ENCODE data around the gene KIAA1217. TPM values are rescaled to one million over a fixed set of nuclear protein-coding genes. Genes with fewer than 3 reads are reported as not detected.

The KIAA1217 gene
- total and polyA plus RNA-seq, 2 of the 4 experiments (the other 2 are of a cell fraction) = 3.4 to 4.4 TPM

- 30% methylated on average over 4 of the region's 14 CpGs; no CpG with 5 or more reads in 1 of the 2 experiments for WGBS, 2 experiments (ENCODE audit: extremely low coverage in 2 of 2, insufficient read length in 1 of 2)
- H3K56ac ChIP-seq (ENCODE audit: extremely low read depth, insufficient read depth, low read length) = peak overlapping the region; percentile 41; the same call in 1 of the 2 replicates
- H3K18ac ChIP-seq (ENCODE audit: low read depth, low read length) = peak overlapping the region; percentile 92
- no peak overlapping the region for H3K4me3 ChIP-seq (ENCODE audit: insufficient read depth, low read depth, low read length)
- peaks cover 0 to 7% of the 10 kb centered on the region in 2 experiments; a peak in 1 of 4 replicates for H3K79me1 ChIP-seq (ENCODE audit: low read depth in 1 of 2, low read length in 2 of 2)
- H2AFZ ChIP-seq (replicated peaks; ENCODE audit: low read length, poor library complexity) = peak overlapping the region; percentile 86
- H3K4ac ChIP-seq (ENCODE audit: low read depth, low read length) = peak overlapping the region; percentile 96
- in situ Hi-C loops (cut with MboI; ENCODE audit: low sequenced_read_pairs) = no loop called here
- intact Hi-C loops (cut with micrococcal nuclease) = loop anchor here (2.0 to 5.0 kb wide), 2 partner anchors 16 to 37 kb away; no protein-coding TSS in a partner anchor
- H2AK9ac ChIP-seq (replicated peaks; ENCODE audit: low read depth, low read length, poor library complexity) = peak overlapping the region; percentile 84
- ChIA-PET CTCF (interaction anchor here (0.7 kb wide), 1 partner anchor 48 kb away, joined by 3 read pairs; no protein-coding TSS in a partner anchor), POLR2A (ENCODE audit: unreplicated experiment) (no interaction called here)
- peak overlapping the region; percentile 82 for H3K14ac ChIP-seq (replicated peaks; ENCODE audit: low read depth, low read length)
- no peaks in the 10 kb centered on the region for H4K20me1 ChIP-seq (ENCODE audit: insufficient read depth, low read length)
- DNase-seq (peak; percentile 91), ATAC-seq (ENCODE audit: low read depth) (peak; percentile 53)
- peak overlapping the region; percentile 2 for H3K4me2 ChIP-seq (ENCODE audit: low read depth, low read length)
- BruUV-seq (replicated peaks) = no TSS peak
- peaks cover 23% of the 10 kb centered on the region for H3K4me1 ChIP-seq (ENCODE audit: control insufficient read depth, insufficient read depth, low read length)
- H4K5ac ChIP-seq (ENCODE audit: low read depth, low read length) = peak overlapping the region; percentile 88
- peak overlapping the region; percentile 97 for H2AK5ac ChIP-seq (ENCODE audit: low read depth, low read length)
- dilution Hi-C loops (cut with HindIII; ENCODE audit: low sequenced_read_pairs, unreplicated experiment) = no loop called here
- no peaks in the 10 kb centered on the region for H3K9me3 ChIP-seq (ENCODE audit: control insufficient read depth, insufficient read depth, low read length)
- H3K27ac ChIP-seq (ENCODE audit: insufficient read depth, low read length) = peak overlapping the region; percentile 95
- no peaks in the 10 kb centered on the region for H3K36me3 ChIP-seq (ENCODE audit: control insufficient read depth, insufficient read depth, low read length)
- H3K27me3 ChIP-seq (ENCODE audit: control insufficient read depth, insufficient read depth, low read length) = no peaks in the 10 kb centered on the region
- peak overlapping the region; percentile 61 to 95 for H4K8ac ChIP-seq (ENCODE audit: low read depth in 2 of 2, low read length in 2 of 2)
- H2BK5ac ChIP-seq (ENCODE audit: low read depth, low read length, poor library complexity, severe bottlenecking) = peak overlapping the region; percentile 95
- H3K9ac ChIP-seq (ENCODE audit: low read depth, low read length) = peak overlapping the region; percentile 36; the same call in 1 of the 2 replicates
- H2BK20ac ChIP-seq (ENCODE audit: low read depth, low read length) = peak overlapping the region; percentile 96
- H3K9me1 ChIP-seq (ENCODE audit: insufficient read depth, low read length) = peaks cover 21% of the 10 kb centered on the region
- peak overlapping the region; percentile 94 for H4K91ac ChIP-seq (ENCODE audit: insufficient read depth, low read depth, low read length)
- H3K23ac ChIP-seq (ENCODE audit: low read depth, low read length) = peak overlapping the region; percentile 89
- peak overlapping the region; percentile 95 for H2BK15ac ChIP-seq (ENCODE audit: low read depth, low read length)
- H2BK120ac ChIP-seq (ENCODE audit: low read depth, low read length) = peak overlapping the region; percentile 95
- no peak for TF ChIP-seq CHD1 (IDR thresholded peaks at IDR 0.05; ENCODE audit: low read depth, low read length)
- TF ChIP-seq RFX5 (IDR thresholded peaks at IDR 0.05; ENCODE audit: low read depth, low read length) = no peak
- peak; percentile 96 for TF ChIP-seq BHLHE40 (IDR thresholded peaks at IDR 0.05; ENCODE audit: low read depth, low read length)
- TF ChIP-seq, protein P1, sequence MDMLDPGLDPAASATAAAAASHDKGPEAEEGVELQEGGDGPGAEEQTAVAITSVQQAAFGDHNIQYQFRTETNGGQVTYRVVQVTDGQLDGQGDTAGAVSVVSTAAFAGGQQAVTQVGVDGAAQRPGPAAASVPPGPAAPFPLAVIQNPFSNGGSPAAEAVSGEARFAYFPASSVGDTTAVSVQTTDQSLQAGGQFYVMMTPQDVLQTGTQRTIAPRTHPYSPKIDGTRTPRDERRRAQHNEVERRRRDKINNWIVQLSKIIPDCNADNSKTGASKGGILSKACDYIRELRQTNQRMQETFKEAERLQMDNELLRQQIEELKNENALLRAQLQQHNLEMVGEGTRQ (IDR thresholded peaks at IDR 0.05; ENCODE audit: low read depth, low read length) = peak; percentile 88
- TF ChIP-seq RCOR1 (IDR thresholded peaks at IDR 0.05; ENCODE audit: insufficient replicate concordance, low read length) = no peak
- TF ChIP-seq SMC3 (IDR thresholded peaks at IDR 0.05; ENCODE audit: low read depth, low read length) = no peak
- TF ChIP-seq MAZ (IDR thresholded peaks at IDR 0.05; ENCODE audit: borderline replicate concordance, low read depth, low read length) = no peak
- no peak for TF ChIP-seq ELK1 (IDR thresholded peaks at IDR 0.05; ENCODE audit: borderline replicate concordance, low read depth, low read length)
- TF ChIP-seq FOS (IDR thresholded peaks at IDR 0.05; ENCODE audit: low read depth, low read length) = peak; percentile 32; the same call in 1 of the 2 replicates
- TF ChIP-seq POLR2A (IDR thresholded peaks at IDR 0.05; ENCODE audit: low read depth, low read length) = no peak; the same call in 1 of the 2 replicates
- TF ChIP-seq MXI1 (IDR thresholded peaks at IDR 0.05; ENCODE audit: borderline replicate concordance, low read depth, low read length) = no peak
- TF ChIP-seq MAFK (IDR thresholded peaks at IDR 0.05; ENCODE audit: low read depth, low read length) = 0 out of 2 replicates have a peak, but pooled peaks have one; percentile 19
- TF ChIP-seq CTCF (conservative IDR thresholded peaks at IDR 0.05; ENCODE audit: low read depth, low read length) = no peak
- no peak for TF ChIP-seq CEBPB (IDR thresholded peaks at IDR 0.05; ENCODE audit: low read depth, low read length)
Measured at GRCh38 chr10:24465124-24465874, 256.4 kb downstream of the KIAA1217 start.
